OCI-M2 (cell line): ENCODE measurements around the gene OR2L5.

Source experiments
- DNase-seq: peaks from one replicate; lab custom pipeline; 2025; ENCODE audit not compliant: unreplicated experiment; lab: John Stamatoyannopoulos, UW

OR2L5 gene, protein sequence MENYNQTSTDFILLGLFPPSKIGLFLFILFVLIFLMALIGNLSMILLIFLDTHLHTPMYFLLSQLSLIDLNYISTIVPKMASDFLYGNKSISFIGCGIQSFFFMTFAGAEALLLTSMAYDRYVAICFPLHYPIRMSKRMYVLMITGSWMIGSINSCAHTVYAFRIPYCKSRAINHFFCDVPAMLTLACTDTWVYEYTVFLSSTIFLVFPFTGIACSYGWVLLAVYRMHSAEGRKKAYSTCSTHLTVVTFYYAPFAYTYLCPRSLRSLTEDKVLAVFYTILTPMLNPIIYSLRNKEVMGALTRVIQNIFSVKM

DNA sequence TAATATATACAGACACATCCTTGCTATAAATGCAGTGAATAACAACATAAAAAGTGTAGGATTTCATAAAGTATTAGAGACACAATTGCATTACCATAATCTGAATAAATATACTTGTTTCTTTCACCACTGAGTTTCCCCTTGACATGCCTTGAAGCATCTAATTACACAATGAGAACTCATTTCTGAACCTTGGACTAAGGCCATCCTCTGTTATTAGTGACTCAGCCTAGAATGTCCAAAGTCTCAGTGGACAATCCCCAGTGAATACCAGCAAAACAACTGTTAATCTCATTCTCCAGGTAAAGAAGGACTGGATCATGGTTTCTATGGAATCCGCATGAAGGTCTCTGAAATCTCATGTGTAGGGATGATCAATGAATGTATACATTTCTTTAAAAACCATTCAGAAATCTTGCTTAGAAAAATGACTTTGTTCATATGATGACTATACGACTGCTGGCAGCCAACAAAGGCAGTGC is at the start of gene OR2L5:
Gene OR2L5 (plus strand): TSS at position 432 of the 482 bp plus-strand sequence. CDS start 8,288 bp downstream, outside the sequence.
- DNase-seq = no peak

DNA sequence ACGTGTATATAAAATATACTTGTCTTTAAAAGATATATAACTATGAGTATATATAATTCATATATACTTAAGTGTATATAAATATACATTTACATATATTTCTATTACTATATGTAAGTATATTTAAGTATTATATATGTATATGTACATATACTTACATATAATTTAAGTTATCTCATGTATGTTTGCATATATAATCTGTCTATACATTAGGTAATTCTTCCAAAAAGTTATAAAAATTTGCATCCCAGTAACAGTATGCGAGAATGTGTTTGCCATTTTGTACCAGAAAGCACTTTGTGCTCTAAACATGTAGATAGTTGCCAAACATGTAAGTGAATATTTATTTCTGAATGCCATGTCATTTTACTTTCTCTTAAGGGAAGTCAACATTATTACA is 48.5 kb upstream of the OR2L5 start, which contains the start of gene OR2AK2:
Gene OR2AK2 (plus strand): TSS at position 301 of the 400 bp plus-strand sequence. CDS start 144 bp downstream, outside the sequence.
- DNase-seq = no peak

DNA sequence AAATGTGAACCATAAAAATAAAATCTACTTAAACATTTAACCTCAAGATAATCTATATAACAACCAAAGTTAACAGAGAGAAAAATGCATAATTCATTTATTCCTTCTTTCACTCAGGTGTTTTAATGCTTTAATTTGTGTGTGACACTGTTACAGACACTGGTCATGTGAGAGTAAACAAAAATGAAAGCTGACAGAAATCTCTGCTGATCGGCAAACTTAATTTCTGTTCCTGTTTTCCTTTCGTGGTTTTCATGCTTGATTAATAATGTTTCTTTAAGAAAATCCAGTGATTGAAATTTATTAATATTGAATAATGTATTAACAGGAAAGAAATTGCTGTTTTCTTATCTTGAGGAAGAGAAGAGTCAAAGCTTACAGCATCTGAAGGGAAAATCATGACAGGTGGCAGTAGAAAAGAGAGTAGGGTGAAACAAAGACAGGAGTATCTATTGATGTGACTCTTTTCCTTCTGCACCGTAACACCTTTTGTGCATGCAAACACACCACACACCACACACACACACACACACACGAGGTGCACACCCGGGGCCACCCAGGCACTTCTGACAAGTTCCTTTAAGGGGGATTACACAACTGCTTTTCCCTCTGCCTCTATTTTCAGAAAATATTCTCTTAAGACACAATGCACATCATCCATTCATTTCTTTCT is 46.8 kb upstream of the OR2L5 start:
- DNase-seq = no peak

GRCh38 chr1:247992986-247993385 is 20.5 kb upstream of the OR2L5 start:
- DNase-seq = no peak

DNA sequence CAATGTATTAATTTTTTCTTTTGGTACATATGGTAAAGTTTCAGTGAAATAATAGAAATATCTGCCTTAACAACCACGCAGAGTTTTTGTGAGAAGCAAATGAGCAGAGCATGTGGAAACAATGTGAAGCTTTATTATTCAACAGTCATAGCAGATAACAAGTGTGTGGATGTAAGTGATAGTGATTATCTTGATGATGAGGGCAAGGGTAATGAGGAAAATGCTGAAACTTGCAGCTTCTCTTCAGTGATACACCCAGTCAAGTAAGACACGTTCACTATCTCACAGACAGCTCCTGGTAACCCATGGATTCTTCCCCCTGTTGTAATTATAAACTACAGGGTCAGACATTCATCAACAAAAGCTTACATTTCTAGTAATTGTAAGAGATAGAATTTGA is 14.6 kb upstream of the OR2L5 start:
- DNase-seq = no peak

- no peak for DNase-seq
Measured at GRCh38 chr1:248000169-248000568, 13.3 kb upstream of the OR2L5 start.

DNA sequence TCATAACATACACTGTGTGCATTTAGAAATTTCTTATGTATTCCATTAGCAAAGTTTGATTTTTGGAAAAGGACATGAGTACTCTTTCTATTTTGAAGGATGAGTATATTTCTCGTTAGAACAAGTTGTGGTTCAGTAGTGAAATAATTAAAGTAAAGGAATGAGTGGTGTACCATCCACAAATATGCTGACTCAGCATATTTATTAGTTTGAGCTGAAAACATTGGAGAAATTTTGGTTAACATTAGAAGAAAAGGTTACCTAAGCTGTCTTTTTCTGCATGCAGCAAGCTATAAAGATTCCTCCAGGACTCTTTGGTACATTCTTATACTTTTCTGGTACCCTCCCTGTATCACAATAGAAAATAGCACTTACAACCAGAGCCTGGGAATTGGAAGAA is 5.7 kb upstream of the OR2L5 start:
- DNase-seq = no peak

DNA sequence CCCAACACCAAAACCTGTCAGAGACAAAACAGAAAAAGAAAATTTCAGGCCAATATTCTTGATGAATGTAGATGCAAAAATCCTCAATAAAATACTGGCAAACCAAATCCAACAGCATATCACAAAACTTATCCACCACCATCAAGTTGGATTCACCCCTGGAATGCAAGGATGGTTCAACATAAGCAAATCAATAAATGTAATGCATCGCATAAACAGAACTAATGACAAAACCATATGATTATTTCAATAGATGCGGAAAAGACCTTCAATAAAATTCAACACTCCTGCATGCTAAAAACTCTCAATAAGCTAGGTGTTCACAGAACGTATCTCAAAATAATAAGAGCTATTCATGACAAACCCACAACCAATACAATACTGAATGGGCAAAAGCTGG is 3.8 kb upstream of the OR2L5 start:
- DNase-seq = no peak

DNA sequence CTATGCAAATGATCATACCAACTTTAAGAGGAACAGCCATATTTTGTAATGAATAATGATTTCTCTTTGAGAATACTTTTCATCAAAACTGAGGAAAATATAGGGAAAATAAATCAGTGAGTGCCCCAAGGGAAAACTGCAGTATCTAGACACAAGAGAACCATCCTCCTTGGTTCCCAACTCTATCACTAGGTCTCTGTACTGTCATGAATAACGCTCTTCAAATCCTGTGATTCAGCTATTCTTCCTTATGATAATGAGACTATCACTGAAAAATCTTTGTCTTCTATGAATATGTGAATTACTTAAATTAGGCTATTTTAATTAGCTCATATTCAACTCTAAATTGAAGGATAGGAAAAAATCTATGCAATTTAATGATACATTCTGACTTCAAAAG is 2.3 kb downstream of the OR2L5 start:
- DNase-seq = no peak

DNA sequence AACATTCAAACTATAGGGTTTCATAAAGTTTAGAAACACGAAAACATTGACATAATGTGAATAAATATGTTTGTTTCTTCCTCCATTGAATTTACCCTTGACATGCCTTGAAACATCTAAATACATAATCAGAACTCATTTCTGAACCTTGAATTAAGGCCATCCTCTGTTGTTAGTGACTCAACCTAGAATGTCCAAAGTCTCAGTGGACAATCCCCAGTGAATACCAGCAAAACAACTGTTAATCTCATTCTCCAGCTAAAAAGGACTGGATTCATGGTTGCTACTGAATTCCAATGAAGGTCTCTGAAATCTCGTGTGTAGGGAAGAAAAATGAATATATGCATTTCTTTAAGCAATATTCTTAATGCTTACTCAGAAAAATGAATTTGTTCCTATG is 16.3 kb downstream of the OR2L5 start, which contains the start of gene OR2L2:
Gene OR2L2 (plus strand): TSS at position 301 of the 400 bp plus-strand sequence. CDS start 8,198 bp downstream, outside the sequence.
- DNase-seq = no peak

GRCh38 chr1:248045209-248045608 is 31.7 kb downstream of the OR2L5 start:
- no peak for DNase-seq

DNA sequence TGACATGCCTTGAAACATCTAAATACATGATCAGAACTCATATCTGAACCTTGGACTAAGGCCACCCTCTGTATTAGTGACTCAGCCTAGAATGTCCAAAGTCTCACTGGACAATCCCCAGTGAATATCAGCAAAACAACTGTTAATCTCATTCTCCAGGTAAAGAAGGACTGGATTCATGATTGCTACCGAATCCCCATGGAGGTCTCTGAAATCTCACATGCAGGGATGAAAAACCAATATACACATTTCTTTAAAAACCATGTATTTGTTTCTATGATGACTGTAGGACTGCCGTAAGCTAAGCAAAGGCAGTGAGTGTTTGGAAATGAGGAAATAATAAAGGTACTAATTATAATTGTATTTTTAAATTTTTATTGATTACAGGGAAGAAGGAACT is 33.1 kb downstream of the OR2L5 start, which contains the start of gene OR2L3:
Gene OR2L3 (plus strand): TSS at position 301 of the 400 bp plus-strand sequence. CDS start 13,846 bp downstream, outside the sequence.
- DNase-seq = no peak

DNA sequence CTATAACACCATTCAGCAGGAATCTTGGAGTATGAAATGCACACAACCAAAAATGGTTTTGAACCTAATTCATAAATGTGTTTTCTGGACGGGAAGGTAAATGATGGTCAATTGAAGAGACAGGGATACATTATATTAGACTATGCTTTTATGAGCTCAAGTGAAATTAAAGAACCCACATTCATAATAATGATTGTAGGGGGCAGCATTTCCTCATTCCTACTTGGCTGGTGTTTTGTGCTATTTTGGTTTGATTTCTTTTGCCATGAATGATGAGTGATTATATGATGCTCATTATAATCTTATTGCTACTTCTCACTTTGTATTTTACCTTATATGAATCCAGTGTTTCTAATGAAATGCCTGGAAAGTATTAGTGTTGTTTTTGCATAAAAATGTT is 33.5 kb downstream of the OR2L5 start:
- DNase-seq = no peak

DNA sequence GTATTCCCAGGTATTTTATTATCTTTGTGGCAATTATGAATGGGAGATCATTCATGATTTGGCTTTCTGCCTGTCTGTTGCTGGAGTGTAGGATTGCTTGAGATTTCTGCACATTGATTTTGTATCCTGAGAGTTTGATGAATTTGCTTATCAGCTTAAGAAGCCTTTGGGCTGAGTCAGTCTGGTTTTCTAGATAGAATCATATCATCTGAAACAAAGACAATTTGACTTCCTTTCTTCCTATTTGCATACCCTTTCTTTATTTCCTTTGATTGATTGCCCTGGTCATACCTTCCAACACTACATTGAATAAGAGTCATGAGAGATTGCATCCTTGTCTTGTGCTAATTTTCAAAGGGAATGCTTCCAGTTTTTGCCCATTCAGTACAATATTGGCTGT is 41.2 kb downstream of the OR2L5 start:
- no peak for DNase-seq

DNA sequence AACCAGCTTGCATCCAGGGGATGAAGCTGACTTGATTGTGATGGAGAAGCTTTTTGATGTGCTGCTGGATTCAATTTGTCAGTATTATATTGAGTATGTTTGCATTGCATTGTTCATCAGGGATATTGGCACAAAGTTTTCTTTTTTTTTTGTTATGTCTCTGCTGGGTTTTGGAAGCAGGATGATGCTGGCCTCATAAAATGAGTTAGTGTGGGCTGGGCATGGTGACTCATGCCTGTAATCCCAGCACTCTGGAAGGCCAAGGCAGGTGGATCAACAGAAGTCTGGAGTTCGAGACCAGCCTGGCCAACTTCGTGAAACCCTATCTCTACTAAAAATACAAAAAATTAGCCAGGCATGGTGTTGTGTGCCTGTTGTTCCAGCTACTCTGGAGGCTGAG is 41.8 kb downstream of the OR2L5 start:
- no peak for DNase-seq

DNA sequence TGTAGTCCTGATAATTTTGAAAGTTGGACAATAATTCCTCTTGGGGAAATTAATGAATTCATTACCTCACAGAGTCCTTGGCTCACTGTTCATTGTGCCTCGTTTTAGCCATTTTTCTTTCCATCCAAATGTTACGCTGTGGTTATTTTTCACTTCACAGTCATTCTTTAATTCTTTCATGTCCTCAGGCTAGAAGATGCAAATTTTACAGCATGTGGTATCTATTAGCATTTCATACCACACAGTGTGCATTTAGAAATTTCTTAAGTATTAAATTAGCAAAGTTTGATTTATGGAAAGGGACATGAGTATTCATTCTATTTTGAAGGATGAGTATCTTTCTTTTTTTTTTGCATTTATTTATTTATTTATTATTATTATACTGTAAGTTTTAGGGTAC is 51.6 kb downstream of the OR2L5 start:
- no peak for DNase-seq

- DNase-seq = no peak
Measured at GRCh38 chr1:248065604-248066003, 52.1 kb downstream of the OR2L5 start.
